OCI-LY3 (cell line): Measurements from ENCODE around the gene GRM4.

Experiments used
- EZH2phosphoT487 ChIP-seq: fragments of 200-600 bp; shearing (Covaris generic); IDR thresholded peaks from 2 replicates; pipeline ENCODE4 v1.6.1; 2018; ENCODE audit warnings: antibody characterized with exemption, mixed run types, low read depth
- TF ChIP-seq, protein P1 (sequence below): fragments of 200-600, 300-600 bp; sonication (generic); IDR thresholded peaks from 2 replicates; pipeline ENCODE4 v1.5.1; 2014; ENCODE audit warnings: antibody characterized with exemption, low read length, low read depth

GRCh38 chr6:34030831-34031624 lies 114.9 kb downstream of the GRM4 start:
- TF ChIP-seq, protein P1, sequence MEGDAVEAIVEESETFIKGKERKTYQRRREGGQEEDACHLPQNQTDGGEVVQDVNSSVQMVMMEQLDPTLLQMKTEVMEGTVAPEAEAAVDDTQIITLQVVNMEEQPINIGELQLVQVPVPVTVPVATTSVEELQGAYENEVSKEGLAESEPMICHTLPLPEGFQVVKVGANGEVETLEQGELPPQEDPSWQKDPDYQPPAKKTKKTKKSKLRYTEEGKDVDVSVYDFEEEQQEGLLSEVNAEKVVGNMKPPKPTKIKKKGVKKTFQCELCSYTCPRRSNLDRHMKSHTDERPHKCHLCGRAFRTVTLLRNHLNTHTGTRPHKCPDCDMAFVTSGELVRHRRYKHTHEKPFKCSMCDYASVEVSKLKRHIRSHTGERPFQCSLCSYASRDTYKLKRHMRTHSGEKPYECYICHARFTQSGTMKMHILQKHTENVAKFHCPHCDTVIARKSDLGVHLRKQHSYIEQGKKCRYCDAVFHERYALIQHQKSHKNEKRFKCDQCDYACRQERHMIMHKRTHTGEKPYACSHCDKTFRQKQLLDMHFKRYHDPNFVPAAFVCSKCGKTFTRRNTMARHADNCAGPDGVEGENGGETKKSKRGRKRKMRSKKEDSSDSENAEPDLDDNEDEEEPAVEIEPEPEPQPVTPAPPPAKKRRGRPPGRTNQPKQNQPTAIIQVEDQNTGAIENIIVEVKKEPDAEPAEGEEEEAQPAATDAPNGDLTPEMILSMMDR = no peak
- TF ChIP-seq EZH2phosphoT487 = no peak
